Vagina (tissue), 2 donors: ENCODE measurements around the gene COPA.

ENCODE experiments used
- POLR2A ChIP-seq, 2 donors: fragments of 450-650 bp; IDR thresholded peaks; one replicate each; pipeline ENCODE4 v1.6.1; 2017; ENCODE audit warnings: antibody characterized with exemption in 2 of 2, mild to moderate bottlenecking in 2 of 2, moderate library complexity in 2 of 2
- POLR2AphosphoS5 ChIP-seq, 2 donors: sonication (generic); formaldehyde crosslinking; IDR thresholded peaks; one replicate each; pipeline ENCODE4 v1.9.0; 2017; ENCODE audit warnings: antibody characterized with exemption in 2 of 2, mild to moderate bottlenecking in 2 of 2, low read depth in 1 of 2; ENCODE audit not compliant: insufficient read depth in 1 of 2
- TF ChIP-seq, protein P1 (sequence below), 3 experiments: fragments of 450-650 bp in 2 of 3; fragments of 200-600 bp in 1 of 3; sonication (generic) in 1 of 3; IDR thresholded peaks; one replicate each; pipeline ENCODE4 v1.5.1; 2017 to 2019; ENCODE audit warnings: antibody characterized with exemption in 3 of 3, mild to moderate bottlenecking in 2 of 3, moderate library complexity in 2 of 3

DNA sequence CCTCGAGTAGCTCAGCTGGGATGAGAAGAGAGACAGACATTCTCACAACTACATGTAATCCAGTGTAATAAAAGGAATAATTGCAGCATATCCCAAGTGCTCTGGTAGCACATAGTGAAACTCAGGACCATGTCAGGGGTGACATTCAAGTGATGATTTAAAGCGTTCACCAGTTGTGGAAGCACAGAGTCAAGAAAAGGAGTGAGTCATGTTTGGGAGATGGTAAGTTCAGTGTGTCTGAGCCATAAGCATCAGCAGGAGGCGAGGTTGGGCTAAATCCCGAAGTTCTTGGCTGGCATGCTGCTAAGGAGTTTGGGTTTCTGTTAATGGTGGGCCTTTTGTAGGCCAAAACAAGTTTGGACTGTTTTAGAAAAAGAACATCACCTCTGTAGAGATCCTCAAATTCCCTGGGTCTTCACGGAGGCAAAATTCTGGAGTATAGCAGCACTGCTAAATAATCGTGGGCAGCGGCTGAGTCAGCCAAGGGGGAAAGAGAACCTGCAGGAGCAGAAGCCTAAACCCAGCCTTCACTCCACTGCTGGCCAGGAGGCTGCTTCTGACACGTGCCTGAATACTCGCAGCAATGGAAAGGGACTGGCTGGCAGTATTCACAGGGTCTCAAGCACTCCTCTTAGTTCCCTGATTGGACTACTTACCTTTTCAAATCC, 16.6 kb upstream of the COPA start:
- TF ChIP-seq, protein P1, sequence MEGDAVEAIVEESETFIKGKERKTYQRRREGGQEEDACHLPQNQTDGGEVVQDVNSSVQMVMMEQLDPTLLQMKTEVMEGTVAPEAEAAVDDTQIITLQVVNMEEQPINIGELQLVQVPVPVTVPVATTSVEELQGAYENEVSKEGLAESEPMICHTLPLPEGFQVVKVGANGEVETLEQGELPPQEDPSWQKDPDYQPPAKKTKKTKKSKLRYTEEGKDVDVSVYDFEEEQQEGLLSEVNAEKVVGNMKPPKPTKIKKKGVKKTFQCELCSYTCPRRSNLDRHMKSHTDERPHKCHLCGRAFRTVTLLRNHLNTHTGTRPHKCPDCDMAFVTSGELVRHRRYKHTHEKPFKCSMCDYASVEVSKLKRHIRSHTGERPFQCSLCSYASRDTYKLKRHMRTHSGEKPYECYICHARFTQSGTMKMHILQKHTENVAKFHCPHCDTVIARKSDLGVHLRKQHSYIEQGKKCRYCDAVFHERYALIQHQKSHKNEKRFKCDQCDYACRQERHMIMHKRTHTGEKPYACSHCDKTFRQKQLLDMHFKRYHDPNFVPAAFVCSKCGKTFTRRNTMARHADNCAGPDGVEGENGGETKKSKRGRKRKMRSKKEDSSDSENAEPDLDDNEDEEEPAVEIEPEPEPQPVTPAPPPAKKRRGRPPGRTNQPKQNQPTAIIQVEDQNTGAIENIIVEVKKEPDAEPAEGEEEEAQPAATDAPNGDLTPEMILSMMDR (IDR thresholded peaks at IDR 0.05), result no peak
- TF ChIP-seq POLR2AphosphoS5 (IDR thresholded peaks at IDR 0.05; ENCODE audit: insufficient read depth in 1 of 2, low read depth in 1 of 2) (no peak), POLR2A (IDR thresholded peaks at IDR 0.05) (no peak)
